Lower leg skin (tissue), 4 donors: ENCODE results near the gene RAD51B. TPM values are rescaled to one million over a fixed set of nuclear protein-coding genes. Genes with fewer than 3 reads are reported as not detected.
"Not testable (repeated sequence)": the region's sequence is repeated elsewhere in the genome, so short reads cannot be mapped to it uniquely, and the experiment has no call there.

Source experiments
- DNase-seq, 2 donors: peaks; one replicate each; pipeline ENCODE4 v3.0.0-alpha.2; 2019; ENCODE audit warnings: low spot score in 2 of 2
- H3K4me3 ChIP-seq: fragments of 200-600 bp; sonication (generic); 2 replicates; pipeline ENCODE4 v1.5.1; 2017; ENCODE audit warnings: mild to moderate bottlenecking, low read depth; ENCODE audit not compliant: poor library complexity, severe bottlenecking
- CTCF ChIP-seq, 3 donors: fragments of 450-650 bp; IDR thresholded peaks; one replicate each; pipeline ENCODE4 v1.5.1; 2016; ENCODE audit warnings: antibody characterized with exemption in 3 of 3, mild to moderate bottlenecking in 3 of 3, moderate library complexity in 2 of 3
- POLR2A ChIP-seq, 2 donors: fragments of 450-650 bp; IDR thresholded peaks; one replicate each; pipeline ENCODE4 v1.6.1; 2016 to 2017; ENCODE audit warnings: antibody characterized with exemption in 2 of 2, mild to moderate bottlenecking in 1 of 2, moderate library complexity in 1 of 2
- WGBS, 2 donors: methylation state at CpG; one replicate each; pipeline ENCODE4 v1.1.5; 2018; 5-methylcytosine and 5-hydroxymethylcytosine counted together
- intact Hi-C: fragments of 100-400 bp; cut with DNase I; formaldehyde crosslinking; loops from one replicate; pipeline ENCODE4 v1.15.0; 2023; ENCODE audit warnings: low total_unique reads
- total RNA-seq, 4 donors: library from RNA; depleted of rRNA; stranded (reverse); fragments of >200 nt; gene quantifications; one replicate each; pipeline ENCODE4 v1.1.0, GENCODE V29; 2016

Gene RAD51B
- total RNA-seq, 4 donors from 2014 or later = 6.1 to 27.2 (median 13.6) TPM

GRCh38 chr14:67806246-67806645 lies 13.3 kb upstream of the RAD51B start:
- WGBS, 2 donors = 61 to 62% methylated on average over 3 of the region's 3 CpGs
- H3K4me3 ChIP-seq = no peak overlapping the region
- intact Hi-C loops = no loop called here
- no peak for DNase-seq
- TF ChIP-seq CTCF (IDR thresholded peaks at IDR 0.05) (no peak), POLR2A (IDR thresholded peaks at IDR 0.05) (no peak)

GRCh38 chr14:67814821-67815220 lies 4.8 kb upstream of the RAD51B start:
- no peak for DNase-seq
- H3K4me3 ChIP-seq = no peak overlapping the region
- intact Hi-C loops = no loop called here
- TF ChIP-seq CTCF (IDR thresholded peaks at IDR 0.05) = no peak
- TF ChIP-seq POLR2A (IDR thresholded peaks at IDR 0.05) = no peak
- 62% methylated on average over 2 of the region's 2 CpGs for WGBS, 2 donors

GRCh38 chr14:67815573-67816225 lies 3.9 kb upstream of the RAD51B start:
- WGBS, 2 donors = 4 to 10% methylated on average over 14 of the region's 14 CpGs
- no peak for TF ChIP-seq POLR2A (IDR thresholded peaks at IDR 0.05)
- TF ChIP-seq CTCF (IDR thresholded peaks at IDR 0.05) = no peak
- intact Hi-C loops = no loop called here
- H3K4me3 ChIP-seq = peak overlapping the region; percentile 45
- no peak for DNase-seq

- intact Hi-C loops = no loop called here
- 0 to 1% methylated on average over 26 of the region's 26 CpGs for WGBS, 2 donors
- TF ChIP-seq CTCF (IDR thresholded peaks at IDR 0.05) = no peak
- TF ChIP-seq POLR2A (IDR thresholded peaks at IDR 0.05) = no peak
- peak within 1 kb of the TSS; percentile 45 for H3K4me3 ChIP-seq
- peak; percentile 97 to 98 for DNase-seq
Observed at GRCh38 chr14:67816326-67817002, 3.1 kb upstream of the RAD51B start, which contains the start of gene ZFYVE26. TSS of gene ZFYVE26 (minus strand) at chr14:67816590. CDS start at chr14:67815963, 627 bp downstream.

GRCh38 chr14:67817750-67818438 lies 1.7 kb upstream of the RAD51B start:
- 87 to 90% methylated on average over 14 of the region's 14 CpGs for WGBS, 2 donors

GRCh38 chr14:67818476-67818875 lies 1.1 kb upstream of the RAD51B start:
- 90 to 94% methylated on average over 6 of the region's 6 CpGs for WGBS, 2 donors
- intact Hi-C loops, H3K4me3 ChIP-seq, DNase-seq: not testable (repeated sequence)

More at GRCh38 chr14:67817750-67818438, 1.7 kb upstream of the RAD51B start:
- no peak overlapping the region for H3K4me3 ChIP-seq
- no peak for TF ChIP-seq CTCF (IDR thresholded peaks at IDR 0.05)
- no peak for TF ChIP-seq POLR2A (IDR thresholded peaks at IDR 0.05)
- no peak for DNase-seq
- intact Hi-C loops = no loop called here
